BJ (cell line): ENCODE data around the gene DTD1. TPM values are rescaled to one million over a fixed set of nuclear protein-coding genes. Genes with fewer than 3 reads are reported as not detected.

Source experiments
- CTCF ChIA-PET: fragments of 350-600 bp; formaldehyde crosslinking; extraction: SDS; loops from one replicate; lab custom pipeline; 2021; ENCODE audit warnings: antibody characterized with exemption, inconsistent platforms; lab: Yijun Ruan, JAX
- POLR2A ChIA-PET: fragments of 300-600 bp; sonication (Branson Sonifier 250); formaldehyde crosslinking; extraction: SDS; loops from one replicate; lab custom pipeline; 2021; ENCODE audit warnings: antibody characterized with exemption; lab: Charles Lee
- DNase-seq: peaks from one replicate; pipeline ENCODE4 v3.0.0-alpha.2; 2011; ENCODE audit warnings: low read depth
- H3K27me3 ChIP-seq: 2 replicates; pipeline ENCODE4 v1.6.0; 2011; ENCODE audit warnings: low read length; ENCODE audit not compliant: control insufficient read depth, insufficient read depth
- H3K36me3 ChIP-seq: 2 replicates; pipeline ENCODE4 v1.5.1; 2011; ENCODE audit warnings: low read length; ENCODE audit not compliant: control insufficient read depth, insufficient read depth
- H3K4me3 ChIP-seq: 2 replicates; pipeline ENCODE4 v1.5.1; 2011; ENCODE audit warnings: low read depth, mild to moderate bottlenecking, control low read depth, low read length
- polyA plus RNA-seq: library from polyadenylated mRNA; depleted of rRNA; stranded (reverse); fragments of >200 nt; gene quantifications from 2 replicates; pipeline ENCODE4 v1.2.3, GENCODE V29; 2011
- TF ChIP-seq, protein P1 (sequence below): IDR thresholded peaks from 2 replicates; pipeline ENCODE4 v1.5.1; 2011; ENCODE audit warnings: low read depth, mild to moderate bottlenecking, control low read depth, inconsistent platforms, low read length, moderate library complexity; ENCODE audit not compliant: insufficient read depth

Gene DTD1
- polyA plus RNA-seq, 1 experiment, result 47.3 TPM

DNA sequence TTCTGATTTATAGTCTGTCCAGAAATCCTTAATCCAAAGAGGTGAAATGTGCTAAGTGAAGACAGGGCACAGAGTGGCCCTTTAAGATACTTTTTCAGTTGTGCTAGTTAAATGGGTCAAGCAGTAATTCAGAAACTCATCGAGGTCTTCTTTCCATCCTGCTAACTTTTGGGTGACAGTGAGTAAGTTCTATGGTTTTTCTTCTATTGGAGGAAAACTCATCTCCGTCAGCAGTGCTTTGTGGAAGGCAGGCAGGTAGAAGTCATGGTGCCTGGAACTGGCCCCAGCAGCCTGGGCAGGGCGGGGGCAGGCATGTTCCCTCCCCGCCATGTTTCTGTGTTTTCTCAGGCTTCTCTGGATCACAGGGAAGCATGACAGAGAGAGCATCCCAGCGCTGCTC, 159.2 kb downstream of the DTD1 start:
- POLR2A ChIA-PET, result no interaction called here
- TF ChIP-seq, protein P1, sequence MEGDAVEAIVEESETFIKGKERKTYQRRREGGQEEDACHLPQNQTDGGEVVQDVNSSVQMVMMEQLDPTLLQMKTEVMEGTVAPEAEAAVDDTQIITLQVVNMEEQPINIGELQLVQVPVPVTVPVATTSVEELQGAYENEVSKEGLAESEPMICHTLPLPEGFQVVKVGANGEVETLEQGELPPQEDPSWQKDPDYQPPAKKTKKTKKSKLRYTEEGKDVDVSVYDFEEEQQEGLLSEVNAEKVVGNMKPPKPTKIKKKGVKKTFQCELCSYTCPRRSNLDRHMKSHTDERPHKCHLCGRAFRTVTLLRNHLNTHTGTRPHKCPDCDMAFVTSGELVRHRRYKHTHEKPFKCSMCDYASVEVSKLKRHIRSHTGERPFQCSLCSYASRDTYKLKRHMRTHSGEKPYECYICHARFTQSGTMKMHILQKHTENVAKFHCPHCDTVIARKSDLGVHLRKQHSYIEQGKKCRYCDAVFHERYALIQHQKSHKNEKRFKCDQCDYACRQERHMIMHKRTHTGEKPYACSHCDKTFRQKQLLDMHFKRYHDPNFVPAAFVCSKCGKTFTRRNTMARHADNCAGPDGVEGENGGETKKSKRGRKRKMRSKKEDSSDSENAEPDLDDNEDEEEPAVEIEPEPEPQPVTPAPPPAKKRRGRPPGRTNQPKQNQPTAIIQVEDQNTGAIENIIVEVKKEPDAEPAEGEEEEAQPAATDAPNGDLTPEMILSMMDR, result no peak
- no peak for DNase-seq
- H3K27me3 ChIP-seq, result no peaks in the 10 kb centered on the region
- peaks cover 5% of the 10 kb centered on the region for H3K36me3 ChIP-seq
- no peak overlapping the region for H3K4me3 ChIP-seq
- CTCF ChIA-PET, result no interaction called here

DNA sequence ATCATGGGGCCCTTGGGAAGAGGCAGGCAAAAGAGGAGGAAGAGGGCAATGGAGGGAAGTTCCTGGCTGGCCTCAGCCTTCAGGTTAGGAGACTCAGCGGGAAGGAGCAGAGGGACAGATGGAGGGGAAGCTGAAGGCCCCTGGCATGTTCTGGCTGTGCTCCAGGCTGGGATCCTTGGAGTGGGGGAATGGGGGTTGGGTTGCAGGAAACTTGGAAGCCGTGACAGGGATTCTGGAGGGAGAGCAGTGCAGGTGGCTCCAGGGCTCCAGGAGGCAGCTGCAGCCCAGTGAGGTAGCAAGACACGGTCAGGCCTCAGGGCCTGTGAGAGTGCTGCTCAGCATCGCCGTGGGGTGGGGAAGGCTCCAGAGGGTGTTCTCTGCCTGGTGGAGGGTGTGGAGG, 161.1 kb downstream of the DTD1 start:
- DNase-seq, result no peak
- ChIA-PET CTCF (no interaction called here), POLR2A (no interaction called here)
- Histone ChIP-seq H3K36me3 (peaks cover 5% of the 10 kb centered on the region), H3K4me3 (no peak overlapping the region), H3K27me3 (no peaks in the 10 kb centered on the region)
- TF ChIP-seq, protein P1, result no peak

GRCh38 chr20:18749528-18749927, 161.7 kb downstream of the DTD1 start:
- no peaks in the 10 kb centered on the region for H3K27me3 ChIP-seq
- CTCF ChIA-PET, result no interaction called here
- TF ChIP-seq, protein P1, result no peak

GRCh38 chr20:18750735-18751134, 162.9 kb downstream of the DTD1 start:
- Histone ChIP-seq H3K4me3 (no peak overlapping the region), H3K36me3 (peaks cover 3% of the 10 kb centered on the region), H3K27me3 (no peaks in the 10 kb centered on the region)
- DNase-seq, result no peak
- ChIA-PET POLR2A (no interaction called here), CTCF (interaction anchor here (0.7 to 2.2 kb wide), 2 partner anchors 10 to 21 kb away, joined by 4 to 14 read pairs; no protein-coding TSS in a partner anchor)
- TF ChIP-seq, protein P1, result no peak

More at GRCh38 chr20:18749528-18749927, 161.7 kb downstream of the DTD1 start:
- peaks cover 5% of the 10 kb centered on the region for H3K36me3 ChIP-seq
- POLR2A ChIA-PET, result no interaction called here
- DNase-seq, result no peak
- no peak overlapping the region for H3K4me3 ChIP-seq

DNA sequence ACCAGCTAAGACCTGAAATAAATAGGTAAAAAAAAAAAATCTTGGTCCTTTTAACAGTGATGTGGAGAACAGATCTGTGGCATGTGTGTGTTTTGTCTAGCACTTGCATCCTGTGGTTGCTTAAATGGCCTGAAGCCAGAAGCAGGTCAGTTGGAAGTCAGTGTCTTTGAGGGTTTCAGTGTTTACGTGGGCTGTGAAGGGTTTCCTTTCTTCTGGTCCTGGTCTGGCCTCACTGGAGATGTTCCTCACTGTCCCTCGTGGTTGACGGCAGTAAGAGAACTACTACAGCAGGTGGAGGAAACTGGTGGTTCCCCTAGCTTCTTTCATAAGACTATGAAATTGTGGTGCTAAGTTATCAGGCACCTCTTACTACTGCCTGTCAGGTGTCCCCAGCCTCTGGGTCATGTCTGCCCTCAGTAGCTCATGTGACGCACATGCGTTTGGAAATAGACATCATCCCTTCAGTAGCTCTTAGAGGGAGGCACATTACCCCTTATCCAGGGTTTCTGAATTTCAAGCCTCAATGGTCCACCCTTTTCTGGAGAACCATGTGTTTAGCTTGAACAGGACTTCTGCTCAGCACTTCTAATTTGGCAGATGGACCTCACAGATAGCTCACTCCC, 166.3 kb downstream of the DTD1 start:
- H3K36me3 ChIP-seq, result no peaks in the 10 kb centered on the region
- no peak overlapping the region for H3K4me3 ChIP-seq
- ChIA-PET CTCF (interaction anchor here (0.7 to 1.1 kb wide), 2 partner anchors 50 to 122 kb away, joined by 3 read pairs; no protein-coding TSS in a partner anchor), POLR2A (no interaction called here)
- no peak for DNase-seq
- no peaks in the 10 kb centered on the region for H3K27me3 ChIP-seq
- TF ChIP-seq, protein P1, result no peak
